ENCODE data around the gene ARFGAP3. TPM values are rescaled to one million over a fixed set of nuclear protein-coding genes. Genes with fewer than 3 reads are reported as not detected.
A peak's percentile ranks its signal among the peaks of the same experiment; 100 is the strongest.

The ARFGAP3 gene
- total RNA-seq, 1 donor from 2014 or later, result 62.0 TPM

DNA sequence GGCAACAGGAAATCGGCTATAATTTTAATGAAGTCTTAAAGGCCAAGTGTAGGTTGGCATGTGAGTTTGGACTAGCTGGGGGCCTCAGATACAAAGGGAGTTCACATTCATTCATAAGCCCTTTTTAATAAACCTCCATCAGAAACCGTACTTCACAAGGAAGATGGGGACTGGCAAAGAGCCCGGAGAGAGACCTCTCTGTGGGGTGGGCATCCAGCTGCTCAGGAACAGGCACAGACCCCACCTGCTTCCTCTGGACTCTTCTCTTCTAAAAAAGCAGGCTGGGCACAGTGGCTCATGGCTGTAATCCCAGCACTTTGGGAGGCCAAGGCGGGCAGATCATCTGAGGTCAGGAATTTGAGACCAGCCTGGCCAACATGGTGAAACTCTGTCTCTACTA, 3.9 kb upstream of the ARFGAP3 start:
- Histone ChIP-seq H3K27me3 (ENCODE audit: control insufficient read depth, insufficient read depth, low read length) (no peaks in the 10 kb centered on the region), H3K4me3 (ENCODE audit: low read depth, low read length) (no peak overlapping the region), H3K36me3 (ENCODE audit: control insufficient read depth, insufficient read depth, low read length) (no peaks in the 10 kb centered on the region)
- no peak for DNase-seq (ENCODE audit: low read depth)
- TF ChIP-seq, protein P1, sequence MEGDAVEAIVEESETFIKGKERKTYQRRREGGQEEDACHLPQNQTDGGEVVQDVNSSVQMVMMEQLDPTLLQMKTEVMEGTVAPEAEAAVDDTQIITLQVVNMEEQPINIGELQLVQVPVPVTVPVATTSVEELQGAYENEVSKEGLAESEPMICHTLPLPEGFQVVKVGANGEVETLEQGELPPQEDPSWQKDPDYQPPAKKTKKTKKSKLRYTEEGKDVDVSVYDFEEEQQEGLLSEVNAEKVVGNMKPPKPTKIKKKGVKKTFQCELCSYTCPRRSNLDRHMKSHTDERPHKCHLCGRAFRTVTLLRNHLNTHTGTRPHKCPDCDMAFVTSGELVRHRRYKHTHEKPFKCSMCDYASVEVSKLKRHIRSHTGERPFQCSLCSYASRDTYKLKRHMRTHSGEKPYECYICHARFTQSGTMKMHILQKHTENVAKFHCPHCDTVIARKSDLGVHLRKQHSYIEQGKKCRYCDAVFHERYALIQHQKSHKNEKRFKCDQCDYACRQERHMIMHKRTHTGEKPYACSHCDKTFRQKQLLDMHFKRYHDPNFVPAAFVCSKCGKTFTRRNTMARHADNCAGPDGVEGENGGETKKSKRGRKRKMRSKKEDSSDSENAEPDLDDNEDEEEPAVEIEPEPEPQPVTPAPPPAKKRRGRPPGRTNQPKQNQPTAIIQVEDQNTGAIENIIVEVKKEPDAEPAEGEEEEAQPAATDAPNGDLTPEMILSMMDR (IDR thresholded peaks at IDR 0.05; ENCODE audit: insufficient read depth, low read length, poor library complexity, severe bottlenecking), result no peak

DNA sequence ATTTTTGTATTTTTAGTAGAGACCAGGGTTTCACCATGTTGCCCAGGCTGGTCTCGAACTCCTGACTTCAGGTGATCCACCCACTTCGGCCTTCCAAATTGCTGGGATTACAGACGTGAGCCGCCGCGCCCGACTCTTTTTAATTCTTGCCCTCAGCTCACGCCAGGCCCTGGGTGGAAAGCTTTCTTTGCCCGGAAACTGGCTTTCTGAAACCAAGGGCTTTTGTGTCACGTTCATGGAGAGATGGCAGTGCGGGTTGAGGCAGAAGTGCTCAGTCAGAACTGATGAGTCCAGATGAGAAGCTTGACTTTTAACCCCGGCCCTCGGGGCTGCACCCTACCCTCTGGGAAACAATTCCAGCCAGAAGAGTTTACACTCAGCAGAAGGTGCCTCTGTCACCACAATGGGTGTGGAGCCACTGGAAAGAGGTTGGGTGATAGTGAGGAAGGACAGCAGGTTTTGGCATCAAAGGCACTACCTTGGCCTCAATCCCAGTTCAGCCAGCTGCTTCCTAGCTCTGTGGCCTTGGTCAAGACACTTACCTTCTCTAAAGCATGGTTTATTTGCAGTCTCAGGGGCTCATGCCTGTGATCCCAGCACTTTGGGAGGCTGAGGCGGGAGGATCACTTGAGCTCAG, 890 bp upstream of the ARFGAP3 start:
- no peak for DNase-seq (ENCODE audit: low read depth)

DNA sequence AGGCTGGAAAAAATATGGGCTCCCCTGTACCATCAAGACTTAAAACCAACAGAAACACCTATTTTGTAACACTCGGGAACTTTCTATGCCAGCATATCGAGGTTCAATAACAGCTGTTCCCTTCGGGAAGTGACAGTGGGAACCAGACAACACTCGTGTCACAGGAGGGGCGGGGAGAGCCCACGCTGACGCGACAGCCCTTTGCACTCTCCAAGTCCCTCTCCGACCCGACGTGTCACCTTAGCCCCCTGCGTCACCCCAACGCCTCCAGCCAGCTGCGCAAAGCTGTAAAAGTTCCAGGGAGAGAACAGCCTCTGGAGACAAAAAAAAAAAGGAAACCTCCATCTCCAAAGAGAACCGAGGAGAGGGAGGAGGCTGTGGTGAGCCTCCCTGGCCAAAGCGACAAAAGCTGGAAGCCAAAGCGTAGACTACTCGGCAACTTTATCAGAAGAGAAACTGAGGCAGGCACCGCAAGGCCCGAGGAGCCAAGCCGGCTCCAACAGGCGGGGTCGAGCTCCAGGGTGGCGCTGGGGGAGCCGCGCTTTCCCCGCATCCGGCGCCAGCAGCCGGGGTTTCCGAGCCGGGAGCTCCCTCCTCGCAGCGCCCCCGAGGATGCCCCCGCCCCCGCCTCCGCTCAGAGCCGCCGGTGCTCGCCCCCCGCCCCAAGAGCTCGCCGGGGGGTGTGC, 751 bp downstream of the ARFGAP3 start:
- H3K27me3 ChIP-seq (ENCODE audit: control insufficient read depth, insufficient read depth, low read length), result no peaks in the 10 kb centered on the region
- no peaks in the 10 kb centered on the region for H3K36me3 ChIP-seq (ENCODE audit: control insufficient read depth, insufficient read depth, low read length)
- TF ChIP-seq, protein P1 (IDR thresholded peaks at IDR 0.05; ENCODE audit: insufficient read depth, low read length, poor library complexity, severe bottlenecking), result no peak
- DNase-seq (ENCODE audit: low read depth), result no peak
- peak overlapping the region; percentile 73 for H3K4me3 ChIP-seq (ENCODE audit: low read depth, low read length)

More for the DNA sequence above, 890 bp upstream of the ARFGAP3 start:
- TF ChIP-seq, protein P1 (IDR thresholded peaks at IDR 0.05; ENCODE audit: insufficient read depth, low read length, poor library complexity, severe bottlenecking), result no peak
- Histone ChIP-seq H3K27me3 (ENCODE audit: control insufficient read depth, insufficient read depth, low read length) (no peaks in the 10 kb centered on the region), H3K4me3 (ENCODE audit: low read depth, low read length) (no peak overlapping the region), H3K36me3 (ENCODE audit: control insufficient read depth, insufficient read depth, low read length) (no peaks in the 10 kb centered on the region)

DNA sequence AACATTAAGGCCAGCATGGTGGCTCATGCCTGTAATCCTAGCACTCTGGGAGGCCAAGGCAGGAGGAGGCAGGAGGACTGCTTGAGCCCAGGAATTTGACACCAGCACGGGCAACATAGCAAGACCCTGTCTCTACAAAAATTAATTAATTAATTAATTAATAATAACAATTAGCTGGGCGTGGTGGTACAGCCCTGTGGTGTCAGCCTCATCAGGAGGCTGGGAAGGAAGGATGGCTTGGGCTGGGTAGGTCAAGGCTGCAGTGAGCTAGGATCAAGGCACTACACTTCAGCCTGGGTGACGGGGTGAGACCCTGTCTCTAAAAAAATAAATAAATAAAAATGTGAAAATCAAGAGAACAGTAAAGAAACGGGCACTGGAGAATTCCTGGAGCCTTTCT, 1.4 kb downstream of the ARFGAP3 start:
- TF ChIP-seq, protein P1 (IDR thresholded peaks at IDR 0.05; ENCODE audit: insufficient read depth, low read length, poor library complexity, severe bottlenecking), result no peak
- no peak for DNase-seq (ENCODE audit: low read depth)
- H3K4me3 ChIP-seq (ENCODE audit: low read depth, low read length), result peak overlapping the region; percentile 73
- no peaks in the 10 kb centered on the region for H3K27me3 ChIP-seq (ENCODE audit: control insufficient read depth, insufficient read depth, low read length)
- no peaks in the 10 kb centered on the region for H3K36me3 ChIP-seq (ENCODE audit: control insufficient read depth, insufficient read depth, low read length)

DNA sequence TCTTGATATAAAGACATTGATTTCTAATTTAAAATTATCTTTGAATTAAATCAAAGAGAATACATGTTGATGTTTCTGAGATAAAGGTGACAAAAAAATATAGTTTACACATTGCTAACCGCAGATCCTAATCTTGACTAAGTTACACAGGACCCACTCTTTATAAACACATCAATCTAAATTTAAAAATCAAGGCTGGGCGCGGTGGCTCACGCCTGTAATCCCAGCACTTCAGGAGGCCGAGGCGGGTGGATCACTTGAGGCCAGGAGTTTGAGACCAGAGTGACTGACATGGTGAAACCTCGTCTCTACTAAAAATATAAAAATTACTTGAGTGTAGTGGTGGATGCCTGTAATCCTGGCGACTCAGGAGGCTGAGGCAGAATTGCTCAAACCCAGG, 1.9 kb downstream of the ARFGAP3 start:
- no peak overlapping the region for H3K4me3 ChIP-seq (ENCODE audit: low read depth, low read length)
- H3K36me3 ChIP-seq (ENCODE audit: control insufficient read depth, insufficient read depth, low read length), result no peaks in the 10 kb centered on the region
- H3K27me3 ChIP-seq (ENCODE audit: control insufficient read depth, insufficient read depth, low read length), result no peaks in the 10 kb centered on the region
- no peak for DNase-seq (ENCODE audit: low read depth)
- TF ChIP-seq, protein P1 (IDR thresholded peaks at IDR 0.05; ENCODE audit: insufficient read depth, low read length, poor library complexity, severe bottlenecking), result no peak
